ENCODE measurements around the gene IGFALS. TPM values are rescaled to one million over a fixed set of nuclear protein-coding genes. Genes with fewer than 3 reads are reported as not detected.

Gene IGFALS
- total and polyA plus RNA-seq, 2 of the 4 experiments (the other 2 are of a cell fraction) = not detected

DNA sequence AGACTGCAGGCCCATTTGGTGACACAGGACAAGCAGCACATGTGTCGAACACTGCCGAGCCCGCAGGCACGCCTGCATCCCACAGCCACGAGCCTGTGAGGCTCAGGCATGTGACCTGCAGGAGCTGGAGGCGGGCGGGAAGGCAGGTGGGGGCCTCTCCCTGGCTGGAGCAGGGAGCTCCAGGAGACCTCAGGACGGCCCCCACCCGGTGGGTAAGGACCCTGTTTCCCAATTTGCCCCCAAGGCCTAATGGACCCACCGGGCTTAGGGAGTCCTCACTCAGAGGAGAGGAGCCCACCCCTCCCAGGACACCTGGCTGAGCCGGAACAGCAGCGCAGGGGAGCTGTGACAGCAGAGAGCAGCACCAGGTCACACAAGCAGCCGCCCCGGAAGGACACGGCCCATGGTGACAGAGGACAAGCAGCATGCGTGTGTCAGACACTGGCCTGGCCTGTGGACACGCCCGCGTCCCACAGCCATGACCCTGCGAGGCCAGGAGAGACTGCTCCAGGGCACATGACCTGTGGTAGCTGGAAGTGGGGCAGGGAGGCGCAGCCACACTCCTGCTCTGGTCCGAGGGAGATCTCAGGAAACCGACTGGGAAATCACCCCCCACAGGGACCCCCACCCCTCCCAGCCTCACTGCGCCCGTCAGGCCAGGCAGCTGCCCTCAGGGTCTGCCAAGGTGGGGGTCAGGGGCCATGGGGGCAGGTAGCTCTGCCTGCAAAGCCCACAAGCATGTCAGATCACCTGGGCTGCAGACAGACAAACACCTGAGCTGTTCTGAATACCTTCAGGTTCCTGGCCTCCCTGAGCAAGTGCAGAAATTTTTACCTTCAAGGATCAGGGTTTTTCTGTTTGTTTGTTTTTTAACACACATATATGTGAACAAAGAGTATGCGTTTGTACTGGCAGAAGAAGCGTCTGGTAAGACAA, 13.5 kb downstream of the IGFALS start:
- intact Hi-C loops (cut with micrococcal nuclease) = loop anchor here (5.0 kb wide), 1 partner anchor 47 kb away; the partner anchor contains the start of genes FAHD1 and HAGH
- BruUV-seq (replicated peaks) = no TSS peak
- CTCF ChIA-PET = no interaction called here

More for the DNA sequence above, 13.5 kb downstream of the IGFALS start:
- Histone ChIP-seq H3K79me1 (ENCODE audit: low read depth in 1 of 2, low read length in 2 of 2) (peaks cover 12 to 56% of the 10 kb centered on the region in 2 experiments), H3K56ac (ENCODE audit: extremely low read depth, insufficient read depth, low read length) (no peak overlapping the region), H4K20me1 (ENCODE audit: insufficient read depth, low read length) (peaks cover 22% of the 10 kb centered on the region), H3K27ac (ENCODE audit: insufficient read depth, low read length) (no peak overlapping the region), H2BK20ac (ENCODE audit: low read depth, low read length) (no peak overlapping the region), H2AK9ac (replicated peaks; ENCODE audit: low read depth, low read length, poor library complexity) (peak overlapping the region; percentile 42), H3K14ac (replicated peaks; ENCODE audit: low read depth, low read length) (no peak overlapping the region), H3K27me3 (ENCODE audit: control insufficient read depth, insufficient read depth, low read length) (no peaks in the 10 kb centered on the region), H2AFZ (replicated peaks; ENCODE audit: low read length, poor library complexity) (no peak overlapping the region), H2BK5ac (ENCODE audit: low read depth, low read length, poor library complexity, severe bottlenecking) (no peak overlapping the region), H4K5ac (ENCODE audit: low read depth, low read length) (no peak overlapping the region), H4K91ac (ENCODE audit: insufficient read depth, low read depth, low read length) (no peak overlapping the region), H3K4me3 (ENCODE audit: insufficient read depth, low read depth, low read length) (no peak overlapping the region), H2BK120ac (ENCODE audit: low read depth, low read length) (no peak overlapping the region), H4K8ac (ENCODE audit: low read depth in 2 of 2, low read length in 2 of 2) (no peak overlapping the region), H2AK5ac (ENCODE audit: low read depth, low read length) (no peak overlapping the region), H3K23ac (ENCODE audit: low read depth, low read length) (no peak overlapping the region), H3K4me2 (ENCODE audit: low read depth, low read length) (no peak overlapping the region), H3K9ac (ENCODE audit: low read depth, low read length) (no peak overlapping the region), H3K4me1 (ENCODE audit: control insufficient read depth, insufficient read depth, low read length) (peaks cover 3% of the 10 kb centered on the region; the same call in 1 of the 2 replicates), H3K36me3 (ENCODE audit: control insufficient read depth, insufficient read depth, low read length) (peaks cover 32% of the 10 kb centered on the region), H2BK15ac (ENCODE audit: low read depth, low read length) (no peak overlapping the region), H3K18ac (ENCODE audit: low read depth, low read length) (no peak overlapping the region), H3K9me1 (ENCODE audit: insufficient read depth, low read length) (peaks cover 7% of the 10 kb centered on the region; the same call in 1 of the 2 replicates), H3K9me3 (ENCODE audit: control insufficient read depth, insufficient read depth, low read length) (no peaks in the 10 kb centered on the region), H3K4ac (ENCODE audit: low read depth, low read length) (no peak overlapping the region)
- dilution Hi-C loops (cut with HindIII; ENCODE audit: low sequenced_read_pairs, unreplicated experiment) = no loop called here
- no peak for ATAC-seq (ENCODE audit: low read depth)
- in situ Hi-C loops (cut with MboI; ENCODE audit: low sequenced_read_pairs) = no loop called here
- POLR2A ChIA-PET (ENCODE audit: unreplicated experiment) = no interaction called here
- TF ChIP-seq NFE2L2 (IDR thresholded peaks at IDR 0.05; ENCODE audit: low read depth, low read length) = no peak
- TF ChIP-seq, protein P1, sequence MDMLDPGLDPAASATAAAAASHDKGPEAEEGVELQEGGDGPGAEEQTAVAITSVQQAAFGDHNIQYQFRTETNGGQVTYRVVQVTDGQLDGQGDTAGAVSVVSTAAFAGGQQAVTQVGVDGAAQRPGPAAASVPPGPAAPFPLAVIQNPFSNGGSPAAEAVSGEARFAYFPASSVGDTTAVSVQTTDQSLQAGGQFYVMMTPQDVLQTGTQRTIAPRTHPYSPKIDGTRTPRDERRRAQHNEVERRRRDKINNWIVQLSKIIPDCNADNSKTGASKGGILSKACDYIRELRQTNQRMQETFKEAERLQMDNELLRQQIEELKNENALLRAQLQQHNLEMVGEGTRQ (IDR thresholded peaks at IDR 0.05; ENCODE audit: low read depth, low read length) = no peak
- no peak for TF ChIP-seq ELK1 (IDR thresholded peaks at IDR 0.05; ENCODE audit: borderline replicate concordance, low read depth, low read length)
- no peak for TF ChIP-seq RCOR1 (IDR thresholded peaks at IDR 0.05; ENCODE audit: insufficient replicate concordance, low read length)
- no peak for TF ChIP-seq MXI1 (IDR thresholded peaks at IDR 0.05; ENCODE audit: borderline replicate concordance, low read depth, low read length)
- TF ChIP-seq FOS (IDR thresholded peaks at IDR 0.05; ENCODE audit: low read depth, low read length) = no peak
- TF ChIP-seq CEBPB (IDR thresholded peaks at IDR 0.05; ENCODE audit: low read depth, low read length) = no peak
- no peak for TF ChIP-seq RFX5 (IDR thresholded peaks at IDR 0.05; ENCODE audit: low read depth, low read length)
- no peak for TF ChIP-seq CHD1 (IDR thresholded peaks at IDR 0.05; ENCODE audit: low read depth, low read length)
- TF ChIP-seq SMC3 (IDR thresholded peaks at IDR 0.05; ENCODE audit: low read depth, low read length) = no peak
- TF ChIP-seq MAZ (IDR thresholded peaks at IDR 0.05; ENCODE audit: borderline replicate concordance, low read depth, low read length) = no peak
- 90% methylated on average over 9 of the region's 27 CpGs; no CpG with 5 or more reads in 1 of the 2 experiments for WGBS, 2 experiments (ENCODE audit: extremely low coverage in 2 of 2, insufficient read length in 1 of 2)
- DNase-seq = no peak
